Endodermal cell (in vitro differentiated cells): ENCODE results near the gene COPE. TPM values are rescaled to one million over a fixed set of nuclear protein-coding genes. Genes with fewer than 3 reads are reported as not detected.

Source experiments
- DNase-seq: peaks from one replicate; pipeline ENCODE4 v3.0.0-alpha.2; 2017
- H3K27ac ChIP-seq: 2 replicates; pipeline ENCODE4 v1.5.1; 2013; ENCODE audit warnings: mild to moderate bottlenecking, low read depth, low read length, moderate library complexity
- H3K27me3 ChIP-seq: 2 replicates; pipeline ENCODE4 v1.6.1; 2013; ENCODE audit warnings: mild to moderate bottlenecking, low read length, moderate library complexity; ENCODE audit not compliant: insufficient read depth, control insufficient read depth, poor library complexity, severe bottlenecking
- H3K36me3 ChIP-seq: 2 replicates; pipeline ENCODE4 v1.7.0; 2013; ENCODE audit warnings: mild to moderate bottlenecking, low read length, moderate library complexity; ENCODE audit not compliant: control insufficient read depth, insufficient read depth
- H3K4me1 ChIP-seq: one replicate; pipeline ENCODE4 v1.7.0; 2013; ENCODE audit warnings: low read length; ENCODE audit not compliant: control insufficient read depth, insufficient read depth
- H3K4me3 ChIP-seq: 2 replicates; pipeline ENCODE4 v1.5.1; 2013; ENCODE audit warnings: mild to moderate bottlenecking, low read length, moderate library complexity
- H3K9ac ChIP-seq: 2 replicates; pipeline ENCODE4 v1.6.1; 2013; ENCODE audit warnings: mild to moderate bottlenecking, low read length, moderate library complexity; ENCODE audit not compliant: poor library complexity, severe bottlenecking; ENCODE audit errors: extremely low read depth
- H3K9me3 ChIP-seq: 2 replicates; pipeline ENCODE4 v1.6.1; 2013; ENCODE audit warnings: mild to moderate bottlenecking, low read length, moderate library complexity; ENCODE audit not compliant: control insufficient read depth
- H3K27ac Mint-ChIP-seq: 2 replicates; pipeline ENCODE4 v1.8.0; 2020; ENCODE audit warnings: mixed read lengths
- H3K27me3 Mint-ChIP-seq: 2 replicates; pipeline ENCODE4 v1.8.0; 2021; ENCODE audit warnings: mild to moderate bottlenecking, mixed read lengths; ENCODE audit not compliant: insufficient read depth
- H3K36me3 Mint-ChIP-seq: 2 replicates; pipeline ENCODE4 v1.8.0; 2020; ENCODE audit warnings: low read depth, mixed read lengths
- H3K4me1 Mint-ChIP-seq: 2 replicates; pipeline ENCODE4 v1.8.0; 2020; ENCODE audit warnings: mixed read lengths
- H3K4me3 Mint-ChIP-seq: 2 replicates; pipeline ENCODE4 v1.8.0; 2020; ENCODE audit warnings: mild to moderate bottlenecking, moderate library complexity, mixed read lengths
- H3K9me3 Mint-ChIP-seq: 2 replicates; pipeline ENCODE4 v1.8.0; 2020; ENCODE audit warnings: mild to moderate bottlenecking, mixed read lengths
- WGBS, 2 experiments: methylation state at CpG; one replicate each; pipeline versions ENCODE4 v1.1.5 to v1.1.7; 2013; ENCODE audit warnings: missing lambda C conversion rate in 2 of 2, mixed read lengths in 1 of 2; ENCODE audit not compliant: insufficient coverage in 1 of 2, insufficient read length in 1 of 2; 5-methylcytosine and 5-hydroxymethylcytosine counted together
- total RNA-seq, 2 donors: library from RNA; stranded (reverse); fragmentation: NEBNext Ultra II Directional in 1 of 2; extraction: Animal tissue kit (Norgen Biotek cat#: 25700) in 1 of 2; gene quantifications; 2 replicates in 1 of 2; 3 replicates in 1 of 2; pipeline ENCODE4 v1.2.1, GENCODE V29; 2021
- TF ChIP-seq, protein P1 (sequence below): fragments of 200-600 bp; sonication (generic); conservative IDR thresholded peaks from 2 replicates; pipeline ENCODE4 v1.5.0; 2021; ENCODE audit warnings: antibody characterized with exemption, mild to moderate bottlenecking

The COPE gene
- total RNA-seq, 2 donors from 2014 or later = 226 to 241 TPM

DNA sequence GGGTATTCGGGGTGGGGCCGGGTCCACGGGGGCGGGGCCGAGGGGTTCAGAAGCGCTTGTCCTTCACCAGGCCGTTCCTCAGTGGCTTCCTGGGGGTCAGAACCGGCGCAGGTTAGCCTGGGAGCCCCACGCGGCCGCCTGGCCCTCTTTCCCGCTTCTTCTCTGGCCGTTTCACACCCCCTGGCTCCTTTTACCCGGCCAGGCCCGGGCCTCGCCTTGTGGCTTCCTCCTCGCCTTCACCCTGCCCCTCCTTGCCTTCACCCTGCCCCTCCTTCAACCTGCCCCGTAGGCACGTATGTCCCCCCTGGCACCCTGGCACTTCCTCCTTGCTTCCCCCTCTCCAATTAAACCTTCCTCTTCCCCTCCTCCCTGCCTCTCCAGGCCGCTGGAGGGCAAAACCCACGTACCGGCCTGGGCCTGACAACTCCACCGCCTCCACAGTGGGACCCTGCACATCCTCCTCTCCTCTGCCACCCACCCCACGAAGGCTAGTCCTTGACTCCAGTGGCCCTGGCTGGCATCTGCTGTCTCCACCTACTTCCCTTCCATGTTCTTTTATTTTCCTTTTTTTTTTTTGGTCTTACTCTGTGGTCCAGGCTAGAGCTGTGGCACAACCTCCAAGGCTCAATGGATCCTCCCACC is 48.5 kb downstream of the COPE start:
- no peak overlapping the region for H3K27ac Mint-ChIP-seq
- no peak for DNase-seq
- Histone ChIP-seq H3K36me3 (peaks cover 35% of the 10 kb centered on the region), H3K9ac (no peak overlapping the region), H3K4me3 (no peak overlapping the region), H3K27ac (no peak overlapping the region), H3K9me3 (no peaks in the 10 kb centered on the region), H3K4me1 (peaks cover 3% of the 10 kb centered on the region), H3K27me3 (no peaks in the 10 kb centered on the region)
- H3K4me1 Mint-ChIP-seq = peaks cover 16% of the 10 kb centered on the region
- no peaks in the 10 kb centered on the region for H3K27me3 Mint-ChIP-seq
- TF ChIP-seq, protein P1, sequence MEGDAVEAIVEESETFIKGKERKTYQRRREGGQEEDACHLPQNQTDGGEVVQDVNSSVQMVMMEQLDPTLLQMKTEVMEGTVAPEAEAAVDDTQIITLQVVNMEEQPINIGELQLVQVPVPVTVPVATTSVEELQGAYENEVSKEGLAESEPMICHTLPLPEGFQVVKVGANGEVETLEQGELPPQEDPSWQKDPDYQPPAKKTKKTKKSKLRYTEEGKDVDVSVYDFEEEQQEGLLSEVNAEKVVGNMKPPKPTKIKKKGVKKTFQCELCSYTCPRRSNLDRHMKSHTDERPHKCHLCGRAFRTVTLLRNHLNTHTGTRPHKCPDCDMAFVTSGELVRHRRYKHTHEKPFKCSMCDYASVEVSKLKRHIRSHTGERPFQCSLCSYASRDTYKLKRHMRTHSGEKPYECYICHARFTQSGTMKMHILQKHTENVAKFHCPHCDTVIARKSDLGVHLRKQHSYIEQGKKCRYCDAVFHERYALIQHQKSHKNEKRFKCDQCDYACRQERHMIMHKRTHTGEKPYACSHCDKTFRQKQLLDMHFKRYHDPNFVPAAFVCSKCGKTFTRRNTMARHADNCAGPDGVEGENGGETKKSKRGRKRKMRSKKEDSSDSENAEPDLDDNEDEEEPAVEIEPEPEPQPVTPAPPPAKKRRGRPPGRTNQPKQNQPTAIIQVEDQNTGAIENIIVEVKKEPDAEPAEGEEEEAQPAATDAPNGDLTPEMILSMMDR = no peak
- H3K4me3 Mint-ChIP-seq = no peak overlapping the region
- WGBS, 2 experiments = 89 to 96% methylated on average over 15 to 25 of the region's 25 CpGs
- no peaks in the 10 kb centered on the region for H3K9me3 Mint-ChIP-seq
- H3K36me3 Mint-ChIP-seq = peaks cover 38% of the 10 kb centered on the region

DNA sequence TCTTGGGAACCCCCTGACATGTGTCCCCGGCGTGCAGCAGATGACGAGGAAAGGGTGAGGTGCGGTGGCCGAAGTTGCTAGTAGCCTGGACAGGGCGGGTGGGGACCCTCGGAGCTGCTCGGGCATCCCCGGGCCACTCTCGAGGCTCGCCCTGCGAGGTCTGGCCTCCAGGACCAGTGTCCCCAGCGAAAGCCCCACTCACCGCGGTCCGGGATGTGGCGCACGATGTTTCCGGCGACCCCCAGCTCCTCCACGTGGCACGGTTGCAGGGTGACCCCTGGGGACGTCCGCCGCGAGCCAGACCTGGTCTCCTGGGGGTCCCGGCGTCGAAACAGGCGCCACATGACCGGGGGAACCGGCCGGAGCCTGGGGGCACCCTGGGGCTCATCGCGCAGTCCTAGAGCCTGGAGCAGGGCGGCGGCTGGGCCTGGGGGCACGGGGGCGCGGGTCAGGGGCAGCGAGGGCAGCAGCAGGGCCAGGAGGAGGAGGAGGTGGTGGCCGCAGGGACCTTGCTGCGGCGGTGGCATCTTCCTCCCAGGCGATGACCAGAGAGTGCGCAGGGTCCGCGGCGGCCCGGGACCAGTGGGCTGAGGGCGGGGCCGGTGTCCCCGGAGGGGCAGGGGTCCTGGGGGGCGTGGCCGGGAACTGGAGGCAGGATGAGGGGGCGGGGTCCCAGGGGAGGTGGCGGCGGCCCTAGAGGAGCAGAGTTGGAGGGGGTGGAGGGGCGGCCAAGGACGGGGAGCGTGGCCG is 49.2 kb downstream of the COPE start:
- H3K36me3 ChIP-seq = peaks cover 34% of the 10 kb centered on the region
- peaks cover 34% of the 10 kb centered on the region for H3K36me3 Mint-ChIP-seq
- TF ChIP-seq, protein P1 = no peak
- H3K27me3 ChIP-seq = no peaks in the 10 kb centered on the region
- no peaks in the 10 kb centered on the region for H3K27me3 Mint-ChIP-seq
- no peak overlapping the region for H3K27ac Mint-ChIP-seq
- no peak overlapping the region for H3K4me3 Mint-ChIP-seq
- no peaks in the 10 kb centered on the region for H3K9me3 ChIP-seq
- no peak overlapping the region for H3K27ac ChIP-seq
- WGBS, 2 experiments = 95 to 97% methylated on average over 33 to 61 of the region's 62 CpGs
- H3K4me1 ChIP-seq = peaks cover 3% of the 10 kb centered on the region
- no peaks in the 10 kb centered on the region for H3K9me3 Mint-ChIP-seq
- peaks cover 16% of the 10 kb centered on the region for H3K4me1 Mint-ChIP-seq
- H3K9ac ChIP-seq = no peak overlapping the region
- H3K4me3 ChIP-seq = no peak overlapping the region
- DNase-seq = peak; percentile 86

DNA sequence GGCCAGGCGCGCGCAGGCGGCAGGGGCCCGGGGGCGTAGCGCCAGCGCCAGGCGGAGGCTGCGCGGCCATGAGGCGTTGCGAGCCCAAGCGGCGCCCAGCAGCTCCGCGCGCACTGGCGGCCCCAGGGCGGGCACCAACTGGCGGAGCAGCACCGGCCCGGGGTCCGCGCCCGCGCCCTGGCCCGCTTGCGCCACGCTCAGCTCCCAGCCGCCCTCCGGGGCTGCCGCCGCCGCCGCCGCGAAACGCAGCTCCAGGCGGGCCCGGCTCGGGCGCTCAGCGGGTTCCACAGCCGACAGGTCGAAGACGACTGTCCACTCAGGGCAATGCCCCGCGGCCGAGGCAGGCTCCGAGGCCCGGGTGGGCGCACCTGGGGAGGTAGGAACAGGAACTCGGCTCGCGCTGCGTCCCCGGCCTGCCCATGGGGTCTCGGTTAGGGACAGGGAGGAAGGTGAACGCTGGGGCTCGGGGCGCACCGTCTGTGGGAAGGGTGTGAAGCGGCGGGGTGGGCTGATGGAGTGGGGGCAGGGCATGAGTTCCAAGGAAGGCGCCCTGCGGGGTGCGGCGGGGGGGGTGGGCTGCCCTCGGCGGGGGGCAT is 50.1 kb downstream of the COPE start:
- no peaks in the 10 kb centered on the region for H3K9me3 ChIP-seq
- DNase-seq = no peak
- Mint-ChIP-seq H3K4me3 (no peak overlapping the region), H3K9me3 (no peaks in the 10 kb centered on the region), H3K4me1 (peaks cover 16% of the 10 kb centered on the region), H3K36me3 (peaks cover 30% of the 10 kb centered on the region), H3K27ac (no peak overlapping the region), H3K27me3 (no peaks in the 10 kb centered on the region)
- H3K9ac ChIP-seq = no peak overlapping the region
- no peaks in the 10 kb centered on the region for H3K27me3 ChIP-seq
- no peak overlapping the region for H3K4me3 ChIP-seq
- H3K27ac ChIP-seq = no peak overlapping the region
- H3K4me1 ChIP-seq = peaks cover 3% of the 10 kb centered on the region
- WGBS, 2 experiments = 97 to 98% methylated on average over 32 to 67 of the region's 71 CpGs
- TF ChIP-seq, protein P1 = no peak
- H3K36me3 ChIP-seq = peaks cover 30% of the 10 kb centered on the region
